Spleen (tissue), 7 donors: ENCODE data around the gene HUS1.

Experiments used
- CTCF ChIP-seq, 11 experiments: fragments of 200-600 bp in 7 of 11; fragments of 450-650 bp in 4 of 11; sonication (generic) in 4 of 11; IDR thresholded peaks in 8 of 11; conservative IDR thresholded peaks in 3 of 11; 1 replicate in 7 of 11; 2 replicates in 4 of 11; pipeline versions ENCODE4 v1.4.0 to v1.8.0; 2016 to 2021; ENCODE audit warnings: antibody characterized with exemption in 11 of 11, inconsistent platforms in 4 of 11, mild to moderate bottlenecking in 1 of 11
- POLR2A ChIP-seq, 3 donors: fragments of 450-650 bp; IDR thresholded peaks; one replicate each; pipeline ENCODE4 v1.5.1; 2017; ENCODE audit warnings: antibody characterized with exemption in 3 of 3, mild to moderate bottlenecking in 1 of 3
- POLR2AphosphoS5 ChIP-seq, 3 donors: sonication (generic); formaldehyde crosslinking; IDR thresholded peaks; one replicate each; pipeline ENCODE4 v1.5.1; 2017; ENCODE audit warnings: antibody characterized with exemption in 3 of 3
- donor health status: DM: no; HTN: no; CAD: no; lungs with moderate emphysema.
- donor health status: DM: no; HTN: no; CAD: no.
- donor health status: DM: no; HTN: no; CAD: no.

GRCh38 chr7:48009954-48010353, 30.5 kb upstream of the HUS1 start:
- TF ChIP-seq POLR2AphosphoS5 (IDR thresholded peaks at IDR 0.05), result no peak
- no peak for TF ChIP-seq POLR2A (IDR thresholded peaks at IDR 0.05)
- TF ChIP-seq CTCF (IDR thresholded peaks at IDR 0.05 in 8 of 11, conservative IDR thresholded peaks at IDR 0.05 in 3 of 11), result no peak
